Measurements from ENCODE around the gene FAM114A1.
"Not testable (repeated sequence)": the region's sequence is repeated elsewhere in the genome, so short reads cannot be mapped to it uniquely, and the experiment has no call there.

The FAM114A1 gene

GRCh38 chr4:38931125-38931524 lies 63.5 kb downstream of the FAM114A1 start:
- Histone ChIP-seq H3K36me3 (ENCODE audit: control insufficient read depth, insufficient read depth, low read length) (no peaks in the 10 kb centered on the region), H3K27me3 (ENCODE audit: control insufficient read depth, insufficient read depth, low read length) (no peaks in the 10 kb centered on the region), H3K4me1 (ENCODE audit: control insufficient read depth, insufficient read depth, low read length) (no peaks in the 10 kb centered on the region), H3K4me3 (ENCODE audit: low read depth, low read length) (no peak overlapping the region), H3K27ac (ENCODE audit: low read depth, low read length) (no peak overlapping the region), H3K9me3 (ENCODE audit: control insufficient read depth, insufficient read depth, low read length) (no peaks in the 10 kb centered on the region), H3K9ac (ENCODE audit: low read depth, low read length) (no peak overlapping the region)

DNA sequence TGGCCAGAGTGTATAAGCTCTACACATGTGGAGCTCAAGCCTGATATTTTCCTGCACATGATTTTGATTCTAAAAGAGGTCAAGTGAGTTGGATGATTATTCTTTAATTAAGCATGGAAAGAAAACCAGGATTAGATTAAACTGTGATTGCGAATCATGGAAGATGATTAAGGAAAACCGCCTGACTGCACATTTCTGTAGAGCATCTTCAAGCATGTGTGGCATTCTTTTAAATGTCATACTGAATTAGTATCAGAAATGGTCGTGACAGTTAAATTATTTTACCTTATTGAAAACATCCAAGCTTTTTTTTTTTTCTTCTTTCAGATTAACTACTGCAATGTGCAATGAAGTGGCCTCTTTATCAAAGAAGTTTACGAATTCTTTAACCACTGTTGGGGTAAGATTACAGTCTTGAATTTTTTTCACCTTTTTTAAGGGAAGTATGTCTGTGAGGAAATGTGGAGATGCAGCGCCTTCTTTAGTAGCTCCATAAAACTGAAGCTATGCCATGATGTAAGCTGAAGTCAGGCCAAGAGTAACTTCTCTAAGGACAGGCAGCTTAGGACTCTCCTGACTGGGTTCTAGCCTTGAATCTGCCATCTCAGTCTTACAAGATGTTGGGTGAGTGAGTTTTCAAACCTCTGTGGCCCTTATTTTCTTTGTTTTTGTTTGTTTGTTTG lies 67.9 kb downstream of the FAM114A1 start:
- Histone ChIP-seq H3K27ac (ENCODE audit: low read depth, low read length) (no peak overlapping the region), H3K27me3 (ENCODE audit: control insufficient read depth, insufficient read depth, low read length) (no peaks in the 10 kb centered on the region), H3K4me3 (ENCODE audit: low read depth, low read length) (no peak overlapping the region), H3K36me3 (ENCODE audit: control insufficient read depth, insufficient read depth, low read length) (no peaks in the 10 kb centered on the region), H3K9ac (ENCODE audit: low read depth, low read length) (no peak overlapping the region), H3K4me1 (ENCODE audit: control insufficient read depth, insufficient read depth, low read length) (peaks cover 6% of the 10 kb centered on the region; the same call in 1 of the 2 replicates), H3K9me3 (ENCODE audit: control insufficient read depth, insufficient read depth, low read length) (no peaks in the 10 kb centered on the region)

GRCh38 chr4:38939165-38939564 lies 71.6 kb downstream of the FAM114A1 start:
- H3K9ac ChIP-seq (ENCODE audit: low read depth, low read length), result no peak overlapping the region
- H3K9me3 ChIP-seq (ENCODE audit: control insufficient read depth, insufficient read depth, low read length), result no peaks in the 10 kb centered on the region
- no peaks in the 10 kb centered on the region for H3K27me3 ChIP-seq (ENCODE audit: control insufficient read depth, insufficient read depth, low read length)
- H3K36me3 ChIP-seq (ENCODE audit: control insufficient read depth, insufficient read depth, low read length), result no peaks in the 10 kb centered on the region
- no peak overlapping the region for H3K4me3 ChIP-seq (ENCODE audit: low read depth, low read length)
- no peak overlapping the region for H3K27ac ChIP-seq (ENCODE audit: low read depth, low read length)
- H3K4me1 ChIP-seq (ENCODE audit: control insufficient read depth, insufficient read depth, low read length), result peaks cover 6% of the 10 kb centered on the region; the same call in 1 of the 2 replicates

- H3K27ac ChIP-seq (ENCODE audit: low read depth, low read length), result no peak overlapping the region
- H3K9me3 ChIP-seq (ENCODE audit: control insufficient read depth, insufficient read depth, low read length), result no peaks in the 10 kb centered on the region
- H3K4me1 ChIP-seq (ENCODE audit: control insufficient read depth, insufficient read depth, low read length), result peaks cover 6% of the 10 kb centered on the region; the same call in 1 of the 2 replicates
- no peak overlapping the region for H3K9ac ChIP-seq (ENCODE audit: low read depth, low read length)
- no peaks in the 10 kb centered on the region for H3K36me3 ChIP-seq (ENCODE audit: control insufficient read depth, insufficient read depth, low read length)
- no peak overlapping the region for H3K4me3 ChIP-seq (ENCODE audit: low read depth, low read length)
- H3K27me3 ChIP-seq (ENCODE audit: control insufficient read depth, insufficient read depth, low read length), result no peaks in the 10 kb centered on the region
Measured at GRCh38 chr4:38940476-38940875, 72.9 kb downstream of the FAM114A1 start.

DNA sequence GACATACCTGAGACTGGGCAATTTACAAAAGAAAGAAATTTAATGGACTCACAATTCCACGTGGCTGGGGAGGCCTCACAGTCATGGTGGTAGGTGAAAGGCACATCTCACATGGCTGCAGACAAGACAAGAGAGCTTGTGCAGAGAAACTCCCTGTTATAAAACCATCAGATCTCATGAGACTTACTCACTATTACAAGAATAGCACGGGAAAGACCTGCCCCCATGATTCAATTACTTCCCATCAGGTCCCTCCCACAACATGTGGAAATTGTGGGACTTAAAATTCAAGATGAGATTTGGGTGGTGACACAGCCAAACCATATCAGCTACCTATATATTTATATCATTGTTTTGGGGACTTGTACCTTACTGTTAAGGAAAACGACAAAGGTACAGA lies 74.3 kb downstream of the FAM114A1 start:
- not testable (repeated sequence) for H3K4me3 ChIP-seq (ENCODE audit: low read depth, low read length); H3K27ac ChIP-seq (ENCODE audit: low read depth, low read length); H3K27me3 ChIP-seq (ENCODE audit: control insufficient read depth, insufficient read depth, low read length); H3K9me3 ChIP-seq (ENCODE audit: control insufficient read depth, insufficient read depth, low read length); H3K9ac ChIP-seq (ENCODE audit: low read depth, low read length); H3K4me1 ChIP-seq (ENCODE audit: control insufficient read depth, insufficient read depth, low read length); H3K36me3 ChIP-seq (ENCODE audit: control insufficient read depth, insufficient read depth, low read length)

DNA sequence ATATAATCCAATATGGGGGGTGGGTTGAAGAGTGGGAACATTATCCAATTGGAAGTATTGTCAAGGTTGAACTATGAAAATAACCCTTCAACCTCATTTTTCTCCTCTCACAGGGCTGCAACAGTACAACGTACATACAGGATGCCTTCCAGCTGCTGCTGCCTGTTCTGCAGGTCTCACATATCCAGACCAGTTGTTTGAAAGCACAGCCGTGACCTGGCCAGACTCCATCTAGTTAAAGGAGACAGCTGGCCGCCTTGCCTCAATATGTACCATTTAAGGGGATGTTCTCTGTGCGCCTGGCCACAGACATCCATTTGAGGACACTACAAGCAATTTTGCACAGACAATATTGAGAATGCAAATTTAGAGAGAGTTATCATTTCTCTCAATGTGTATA lies 75.7 kb downstream of the FAM114A1 start:
- no peaks in the 10 kb centered on the region for H3K4me1 ChIP-seq (ENCODE audit: control insufficient read depth, insufficient read depth, low read length)
- no peak overlapping the region for H3K9ac ChIP-seq (ENCODE audit: low read depth, low read length)
- H3K9me3 ChIP-seq (ENCODE audit: control insufficient read depth, insufficient read depth, low read length), result no peaks in the 10 kb centered on the region
- no peaks in the 10 kb centered on the region for H3K27me3 ChIP-seq (ENCODE audit: control insufficient read depth, insufficient read depth, low read length)
- no peak overlapping the region for H3K4me3 ChIP-seq (ENCODE audit: low read depth, low read length)
- no peak overlapping the region for H3K27ac ChIP-seq (ENCODE audit: low read depth, low read length)
- no peaks in the 10 kb centered on the region for H3K36me3 ChIP-seq (ENCODE audit: control insufficient read depth, insufficient read depth, low read length)

DNA sequence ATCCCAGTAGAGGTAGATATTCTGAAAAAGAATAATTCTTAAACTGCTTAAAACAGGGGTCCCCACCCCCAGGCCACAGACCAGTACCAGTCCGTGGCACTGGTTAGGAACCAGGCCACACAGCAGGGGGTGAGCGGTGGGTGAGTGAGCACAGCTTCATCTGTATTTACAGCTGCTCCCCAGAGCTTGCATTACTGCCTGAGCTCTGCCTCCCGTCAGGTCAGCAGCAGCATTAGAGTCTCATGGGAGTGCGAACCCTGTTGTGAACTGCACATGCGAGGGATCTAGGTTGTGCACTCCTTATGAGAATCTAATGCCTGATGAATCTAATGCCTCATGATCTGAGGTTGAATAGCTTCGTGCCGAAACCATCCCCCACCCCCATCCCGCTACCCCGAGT lies 76.8 kb downstream of the FAM114A1 start:
- H3K36me3 ChIP-seq (ENCODE audit: control insufficient read depth, insufficient read depth, low read length), result no peaks in the 10 kb centered on the region
- H3K4me3 ChIP-seq (ENCODE audit: low read depth, low read length), result no peak overlapping the region
- H3K4me1 ChIP-seq (ENCODE audit: control insufficient read depth, insufficient read depth, low read length), result no peaks in the 10 kb centered on the region
- H3K27ac ChIP-seq (ENCODE audit: low read depth, low read length), result no peak overlapping the region
- H3K9me3 ChIP-seq (ENCODE audit: control insufficient read depth, insufficient read depth, low read length), result no peaks in the 10 kb centered on the region
- H3K27me3 ChIP-seq (ENCODE audit: control insufficient read depth, insufficient read depth, low read length), result no peaks in the 10 kb centered on the region
- no peak overlapping the region for H3K9ac ChIP-seq (ENCODE audit: low read depth, low read length)

DNA sequence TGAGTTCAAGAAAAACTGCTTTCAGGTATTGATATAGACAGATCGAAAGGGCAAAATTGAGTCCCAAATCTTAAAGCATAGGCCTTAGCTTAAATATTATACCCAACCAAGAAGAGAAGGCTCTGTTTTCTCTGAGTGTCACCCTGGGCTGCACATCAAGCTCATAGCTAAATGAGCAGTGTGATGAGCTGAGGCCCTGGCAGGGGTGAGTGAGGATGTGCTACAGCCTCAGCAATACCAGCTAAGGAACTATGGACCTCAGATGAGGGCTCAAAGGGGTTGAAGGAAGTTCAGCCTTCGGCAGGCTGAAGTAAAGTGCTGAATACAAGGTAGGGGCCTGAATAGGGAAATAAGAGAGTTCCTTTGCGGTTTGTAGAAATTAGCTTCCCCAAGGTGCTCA lies 79.3 kb downstream of the FAM114A1 start:
- no peak overlapping the region for H3K27ac ChIP-seq (ENCODE audit: low read depth, low read length)
- no peaks in the 10 kb centered on the region for H3K4me1 ChIP-seq (ENCODE audit: control insufficient read depth, insufficient read depth, low read length)
- H3K27me3 ChIP-seq (ENCODE audit: control insufficient read depth, insufficient read depth, low read length), result no peaks in the 10 kb centered on the region
- H3K4me3 ChIP-seq (ENCODE audit: low read depth, low read length), result no peak overlapping the region
- H3K9ac ChIP-seq (ENCODE audit: low read depth, low read length), result no peak overlapping the region
- no peaks in the 10 kb centered on the region for H3K36me3 ChIP-seq (ENCODE audit: control insufficient read depth, insufficient read depth, low read length)
- H3K9me3 ChIP-seq (ENCODE audit: control insufficient read depth, insufficient read depth, low read length), result no peaks in the 10 kb centered on the region

GRCh38 chr4:38948551-38948950 lies 80.9 kb downstream of the FAM114A1 start:
- Histone ChIP-seq H3K27me3 (ENCODE audit: control insufficient read depth, insufficient read depth, low read length) (no peaks in the 10 kb centered on the region), H3K9me3 (ENCODE audit: control insufficient read depth, insufficient read depth, low read length) (no peaks in the 10 kb centered on the region), H3K36me3 (ENCODE audit: control insufficient read depth, insufficient read depth, low read length) (no peaks in the 10 kb centered on the region), H3K4me3 (ENCODE audit: low read depth, low read length) (no peak overlapping the region), H3K27ac (ENCODE audit: low read depth, low read length) (no peak overlapping the region), H3K9ac (ENCODE audit: low read depth, low read length) (no peak overlapping the region), H3K4me1 (ENCODE audit: control insufficient read depth, insufficient read depth, low read length) (no peaks in the 10 kb centered on the region)

DNA sequence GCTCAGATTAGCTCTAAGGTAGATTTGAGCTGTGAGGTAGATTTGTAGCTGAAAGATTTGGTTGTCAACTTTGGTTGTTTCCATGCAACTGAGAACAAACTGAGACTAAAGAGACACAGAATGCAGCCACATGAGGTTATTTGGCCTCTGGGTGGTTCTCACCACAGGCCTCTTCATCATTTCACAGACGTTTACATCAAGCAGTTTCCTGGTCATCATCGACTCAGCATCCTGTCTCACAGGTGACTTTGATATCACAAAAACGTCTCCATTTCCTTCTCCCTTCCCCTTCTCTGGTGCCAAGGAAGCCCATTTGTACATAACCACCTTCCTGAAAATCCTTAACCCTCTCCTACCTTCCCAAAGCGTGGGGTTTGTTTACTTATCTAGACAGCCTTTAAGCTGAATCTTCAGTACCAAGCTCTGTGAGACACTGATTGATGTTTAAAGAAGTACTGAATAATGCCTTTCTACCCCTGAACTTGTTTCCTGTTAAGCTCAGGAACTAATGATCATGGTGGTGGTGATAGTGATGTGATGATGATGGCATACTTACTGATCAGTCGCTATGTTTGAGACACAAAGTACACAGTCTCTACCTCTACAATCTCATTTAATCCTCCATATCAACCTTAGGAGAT lies 81.9 kb downstream of the FAM114A1 start:
- no peaks in the 10 kb centered on the region for H3K4me1 ChIP-seq (ENCODE audit: control insufficient read depth, insufficient read depth, low read length)
- no peaks in the 10 kb centered on the region for H3K9me3 ChIP-seq (ENCODE audit: control insufficient read depth, insufficient read depth, low read length)
- H3K9ac ChIP-seq (ENCODE audit: low read depth, low read length), result no peak overlapping the region
- no peak overlapping the region for H3K27ac ChIP-seq (ENCODE audit: low read depth, low read length)
- H3K36me3 ChIP-seq (ENCODE audit: control insufficient read depth, insufficient read depth, low read length), result no peaks in the 10 kb centered on the region
- H3K27me3 ChIP-seq (ENCODE audit: control insufficient read depth, insufficient read depth, low read length), result no peaks in the 10 kb centered on the region
- no peak overlapping the region for H3K4me3 ChIP-seq (ENCODE audit: low read depth, low read length)

DNA sequence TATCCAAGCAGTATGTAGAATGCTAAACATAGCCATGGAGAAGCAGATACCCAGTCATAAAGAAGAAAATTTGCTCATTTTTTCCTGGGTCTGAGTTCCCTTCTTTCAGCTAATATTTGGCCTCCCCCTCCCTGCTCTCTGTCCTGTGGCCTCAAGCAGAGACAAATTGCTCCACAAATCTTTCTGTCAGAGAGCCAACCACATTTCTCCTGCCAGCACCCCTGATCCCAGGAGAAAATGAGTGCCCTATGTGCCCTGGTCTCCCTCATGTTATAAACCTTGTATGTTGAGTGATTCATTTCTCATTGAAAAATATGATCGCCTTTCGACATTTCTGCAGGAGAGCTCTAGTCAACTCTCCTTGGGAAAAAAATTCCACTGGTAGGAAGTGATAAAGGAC lies 82.6 kb downstream of the FAM114A1 start:
- H3K27ac ChIP-seq (ENCODE audit: low read depth, low read length), result no peak overlapping the region

More for the DNA sequence above, 82.6 kb downstream of the FAM114A1 start:
- Histone ChIP-seq H3K9ac (ENCODE audit: low read depth, low read length) (no peak overlapping the region), H3K36me3 (ENCODE audit: control insufficient read depth, insufficient read depth, low read length) (no peaks in the 10 kb centered on the region), H3K4me1 (ENCODE audit: control insufficient read depth, insufficient read depth, low read length) (no peaks in the 10 kb centered on the region), H3K4me3 (ENCODE audit: low read depth, low read length) (no peak overlapping the region), H3K9me3 (ENCODE audit: control insufficient read depth, insufficient read depth, low read length) (no peaks in the 10 kb centered on the region), H3K27me3 (ENCODE audit: control insufficient read depth, insufficient read depth, low read length) (no peaks in the 10 kb centered on the region)
